Stomach (tissue), 4 donors: ENCODE data around the gene SELENOT.

Experiments used
- CTCF ChIP-seq, 7 experiments: fragments of 450-650 bp in 4 of 7; fragments of 200-600 bp in 3 of 7; sonication (generic) in 3 of 7; IDR thresholded peaks; one replicate each; pipeline ENCODE4 v1.5.1; 2016 to 2019; ENCODE audit warnings: antibody characterized with exemption in 7 of 7, control low read depth in 2 of 7, mild to moderate bottlenecking in 1 of 7
- POLR2AphosphoS5 ChIP-seq, 3 donors: sonication (generic); formaldehyde crosslinking; IDR thresholded peaks; one replicate each; pipeline ENCODE4 v1.6.1; 2016; ENCODE audit warnings: antibody characterized with exemption in 3 of 3

- TF ChIP-seq CTCF (IDR thresholded peaks at IDR 0.05) (no peak), POLR2AphosphoS5 (IDR thresholded peaks at IDR 0.05) (no peak)
These were observed 829 bp downstream of the SELENOT start for GRCh38 chr3:150603980-150604319.
